ENCODE measurements around the gene CAMK1D. TPM values are rescaled to one million over a fixed set of nuclear protein-coding genes. Genes with fewer than 3 reads are reported as not detected.
"Not testable (repeated sequence)": the region's sequence is repeated elsewhere in the genome, so short reads cannot be mapped to it uniquely, and the experiment has no call there.

Gene CAMK1D
- total RNA-seq, 4 donors from 2014 or later = 0.55 to 2.2 (median 1.5) TPM

- Histone ChIP-seq H3K4me3 (no peak overlapping the region), H3K27me3 (no peaks in the 10 kb centered on the region), H3K9me3 (no peaks in the 10 kb centered on the region), H3K4me1 (peaks cover 0 to 13% of the 10 kb centered on the region in 2 donors), H3K27ac (peak overlapping the region; percentile 41 to 68 (median 54)), H3K36me3 (no peaks in the 10 kb centered on the region)
- in situ Hi-C loops (cut with MboI; ENCODE audit: low sequenced_read_pairs in 4 of 4) (no loop called here), intact Hi-C loops (cut with DNase I; ENCODE audit: low total_unique reads) (no loop called here)
- ATAC-seq = peak; percentile 75 to 78
- peak; percentile 52 to 69 for DNase-seq
- no peak for TF ChIP-seq CTCF (IDR thresholded peaks at IDR 0.05 in 4 of 5, conservative IDR thresholded peaks at IDR 0.05 in 1 of 5)
- TF ChIP-seq POLR2A (IDR thresholded peaks at IDR 0.05) = no peak
Observed at GRCh38 chr10:12735843-12736462, 386.6 kb downstream of the CAMK1D start.

GRCh38 chr10:12740813-12741212, 391.5 kb downstream of the CAMK1D start:
- Histone ChIP-seq H3K36me3 (no peaks in the 10 kb centered on the region), H3K4me1 (peaks cover 5 to 9% of the 10 kb centered on the region in 2 donors), H3K27ac (peak overlapping the region in 1 of 4 donors; percentile 15), H3K4me3 (no peak overlapping the region), H3K9me3 (no peaks in the 10 kb centered on the region), H3K27me3 (no peaks in the 10 kb centered on the region)
- no peak for TF ChIP-seq CTCF (IDR thresholded peaks at IDR 0.05 in 4 of 5, conservative IDR thresholded peaks at IDR 0.05 in 1 of 5)
- TF ChIP-seq POLR2A (IDR thresholded peaks at IDR 0.05) = no peak
- DNase-seq = no peak
- no peak for ATAC-seq
- intact Hi-C loops (cut with DNase I; ENCODE audit: low total_unique reads) (no loop called here), in situ Hi-C loops (cut with MboI; ENCODE audit: low sequenced_read_pairs in 4 of 4) (no loop called here)

GRCh38 chr10:12741360-12741804, 392.0 kb downstream of the CAMK1D start:
- intact Hi-C loops (cut with DNase I; ENCODE audit: low total_unique reads) (no loop called here), in situ Hi-C loops (cut with MboI; ENCODE audit: low sequenced_read_pairs in 4 of 4) (no loop called here)
- Histone ChIP-seq H3K4me1 (peaks cover 3 to 5% of the 10 kb centered on the region in 2 donors), H3K36me3 (no peaks in the 10 kb centered on the region), H3K27ac (peak overlapping the region in 3 of 4 donors; percentile 32 to 46 (median 37)), H3K9me3 (no peaks in the 10 kb centered on the region), H3K27me3 (no peaks in the 10 kb centered on the region), H3K4me3 (no peak overlapping the region)
- ATAC-seq (peak; percentile 49 to 53), DNase-seq (peak in 1 of 2 donors; percentile 27)
- TF ChIP-seq CTCF (IDR thresholded peaks at IDR 0.05 in 4 of 5, conservative IDR thresholded peaks at IDR 0.05 in 1 of 5) (no peak), POLR2A (IDR thresholded peaks at IDR 0.05) (no peak)

- Histone ChIP-seq H3K4me1 (peaks cover 0 to 5% of the 10 kb centered on the region in 2 donors), H3K4me3 (no peak overlapping the region), H3K9me3 (no peaks in the 10 kb centered on the region), H3K36me3 (no peaks in the 10 kb centered on the region), H3K27me3 (no peaks in the 10 kb centered on the region), H3K27ac (no peak overlapping the region)
- intact Hi-C loops (cut with DNase I; ENCODE audit: low total_unique reads) = no loop called here
- DNase-seq = no peak
- no peak for ATAC-seq
- in situ Hi-C loops (cut with MboI; ENCODE audit: low sequenced_read_pairs in 4 of 4) = no loop called here
- TF ChIP-seq CTCF (IDR thresholded peaks at IDR 0.05 in 4 of 5, conservative IDR thresholded peaks at IDR 0.05 in 1 of 5) = no peak
- TF ChIP-seq POLR2A (IDR thresholded peaks at IDR 0.05) = no peak
Observed at GRCh38 chr10:12742771-12743170, 393.4 kb downstream of the CAMK1D start.

GRCh38 chr10:12743466-12743865, 394.1 kb downstream of the CAMK1D start:
- ATAC-seq; H3K27ac ChIP-seq; H3K36me3 ChIP-seq; in situ Hi-C loops (cut with MboI; ENCODE audit: low sequenced_read_pairs in 4 of 4); intact Hi-C loops (cut with DNase I; ENCODE audit: low total_unique reads); H3K4me3 ChIP-seq; DNase-seq; H3K9me3 ChIP-seq; H3K4me1 ChIP-seq; H3K27me3 ChIP-seq: not testable (repeated sequence)

Data from gastrocnemius medialis (tissue), 4 donors.